Measurements from ENCODE around the gene ZIC1.
A peak's percentile ranks its signal among the peaks of the same experiment; 100 is the strongest.

Gene ZIC1

GRCh38 chr3:147405231-147406027 is 3.7 kb upstream of the ZIC1 start:
- H3K27ac ChIP-seq (ENCODE audit: low read length), result no peak overlapping the region
- no peak overlapping the region for H3K9ac ChIP-seq (ENCODE audit: low read length in 2 of 2)
- peaks cover 71 to 81% of the 10 kb centered on the region in 2 donors for H3K27me3 ChIP-seq (ENCODE audit: control insufficient read depth in 1 of 2, insufficient read depth in 2 of 2, low read length in 2 of 2)
- no peak overlapping the region for H3K4me3 ChIP-seq (ENCODE audit: low read length in 2 of 2)
- H3K36me3 ChIP-seq (ENCODE audit: control insufficient read depth in 2 of 2, insufficient read depth in 2 of 2, low read length in 2 of 2), result no peaks in the 10 kb centered on the region
- H3K9me3 ChIP-seq (ENCODE audit: control insufficient read depth in 2 of 2, low read length in 2 of 2), result peaks cover 0 to 3% of the 10 kb centered on the region in 2 donors
- peaks cover 18% of the 10 kb centered on the region for H3K4me1 ChIP-seq (ENCODE audit: control insufficient read depth, insufficient read depth, low read length)

DNA sequence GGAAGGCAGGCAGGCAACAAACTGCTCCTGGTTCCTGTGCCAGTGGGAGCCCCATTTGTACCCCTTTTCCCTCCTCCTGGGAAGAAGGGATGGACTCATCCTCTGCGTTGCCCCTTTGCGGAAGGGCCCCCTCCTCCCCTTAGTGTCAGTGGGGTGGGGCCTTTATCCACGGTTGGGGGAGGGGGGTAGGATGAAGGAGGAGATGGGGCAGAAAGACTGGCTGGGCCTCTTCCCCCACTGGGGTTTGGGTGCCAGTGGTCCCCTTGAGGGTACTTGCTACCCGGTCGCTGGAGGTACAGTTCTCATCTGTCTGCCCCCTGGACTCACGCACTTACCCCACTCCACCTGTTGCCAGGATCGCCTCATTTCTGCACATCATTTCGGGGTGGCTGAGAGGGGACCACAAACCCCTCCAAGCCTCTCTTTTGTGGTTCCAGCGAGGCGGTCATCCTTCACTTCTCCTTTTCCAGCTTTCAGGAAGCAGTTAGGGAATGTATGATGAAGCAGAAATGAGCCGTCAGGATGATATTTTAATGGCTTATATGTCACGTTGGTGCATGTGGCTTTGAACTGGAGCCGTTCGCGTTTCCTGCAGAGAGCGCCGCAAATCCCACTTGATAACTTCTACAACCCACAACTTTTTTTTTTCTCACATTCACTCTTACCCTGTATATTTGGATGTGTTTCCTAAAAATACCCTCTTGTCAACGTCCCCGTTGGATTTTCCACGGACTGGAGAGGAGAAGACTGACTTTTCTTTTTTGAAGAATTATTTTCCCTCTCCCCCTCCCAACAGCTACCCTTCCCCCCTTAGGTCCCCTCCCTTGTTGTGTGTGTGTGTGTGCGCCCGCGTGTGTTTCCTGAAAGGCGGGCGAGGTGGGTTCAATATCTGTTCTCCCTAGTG is 2.9 kb upstream of the ZIC1 start, which contains the start of gene ZIC4:
Gene ZIC4 (minus strand): TSS at position 516 of the 904 bp plus-strand sequence. CDS start 3,746 bp downstream, outside the sequence.
- Histone ChIP-seq H3K4me3 (ENCODE audit: low read length in 2 of 2) (no peak within 1 kb of the TSS), H3K27me3 (ENCODE audit: control insufficient read depth in 1 of 2, insufficient read depth in 2 of 2, low read length in 2 of 2) (peaks cover 76 to 85% of the 10 kb centered on the region in 2 donors), H3K4me1 (ENCODE audit: control insufficient read depth, insufficient read depth, low read length) (peaks cover 24% of the 10 kb centered on the region), H3K9me3 (ENCODE audit: control insufficient read depth in 2 of 2, low read length in 2 of 2) (no peaks in the 10 kb centered on the region), H3K9ac (ENCODE audit: low read length in 2 of 2) (no peak within 1 kb of the TSS), H3K27ac (ENCODE audit: low read length) (no peak within 1 kb of the TSS), H3K36me3 (ENCODE audit: control insufficient read depth in 2 of 2, insufficient read depth in 2 of 2, low read length in 2 of 2) (no peaks in the 10 kb centered on the region)

DNA sequence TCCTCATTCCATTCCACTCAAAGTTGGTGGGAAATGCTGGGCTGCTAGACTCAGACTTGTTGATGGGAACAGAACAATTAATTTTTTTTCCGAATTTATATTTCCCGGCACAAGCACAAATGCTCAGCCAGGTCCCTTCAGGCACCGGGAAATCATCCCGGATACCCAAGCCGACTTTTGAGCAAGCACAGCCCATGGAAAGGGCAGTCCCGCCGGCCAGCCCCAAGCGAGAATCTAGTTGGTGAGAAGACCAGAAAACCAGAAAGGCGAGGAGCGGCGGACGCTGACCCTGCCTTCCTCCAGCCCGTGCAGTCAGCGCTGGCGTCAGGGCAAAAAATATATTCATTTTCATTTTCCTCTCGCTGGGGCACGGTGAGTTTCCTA is 2.1 kb upstream of the ZIC1 start:
- peaks cover 82 to 93% of the 10 kb centered on the region in 2 donors for H3K27me3 ChIP-seq (ENCODE audit: control insufficient read depth in 1 of 2, insufficient read depth in 2 of 2, low read length in 2 of 2)
- H3K4me1 ChIP-seq (ENCODE audit: control insufficient read depth, insufficient read depth, low read length), result peaks cover 29% of the 10 kb centered on the region
- no peak overlapping the region for H3K4me3 ChIP-seq (ENCODE audit: low read length in 2 of 2)
- H3K9ac ChIP-seq (ENCODE audit: low read length in 2 of 2), result no peak overlapping the region
- H3K27ac ChIP-seq (ENCODE audit: low read length), result no peak overlapping the region
- H3K9me3 ChIP-seq (ENCODE audit: control insufficient read depth in 2 of 2, low read length in 2 of 2), result no peaks in the 10 kb centered on the region
- H3K36me3 ChIP-seq (ENCODE audit: control insufficient read depth in 2 of 2, insufficient read depth in 2 of 2, low read length in 2 of 2), result no peaks in the 10 kb centered on the region

- peaks cover 86 to 96% of the 10 kb centered on the region in 2 donors for H3K27me3 ChIP-seq (ENCODE audit: control insufficient read depth in 1 of 2, insufficient read depth in 2 of 2, low read length in 2 of 2)
- peaks cover 0 to 3% of the 10 kb centered on the region in 2 donors for H3K9me3 ChIP-seq (ENCODE audit: control insufficient read depth in 2 of 2, low read length in 2 of 2)
- H3K4me3 ChIP-seq (ENCODE audit: low read length in 2 of 2), result no peak overlapping the region
- peaks cover 29% of the 10 kb centered on the region for H3K4me1 ChIP-seq (ENCODE audit: control insufficient read depth, insufficient read depth, low read length)
- no peak overlapping the region for H3K27ac ChIP-seq (ENCODE audit: low read length)
- H3K36me3 ChIP-seq (ENCODE audit: control insufficient read depth in 2 of 2, insufficient read depth in 2 of 2, low read length in 2 of 2), result no peaks in the 10 kb centered on the region
- no peak overlapping the region for H3K9ac ChIP-seq (ENCODE audit: low read length in 2 of 2)
Observed at GRCh38 chr3:147407498-147408187, 1.5 kb upstream of the ZIC1 start.

GRCh38 chr3:147408188-147409100 is 721 bp upstream of the ZIC1 start:
- H3K4me3 ChIP-seq (ENCODE audit: low read length in 2 of 2), result no peak overlapping the region
- peaks cover 35% of the 10 kb centered on the region for H3K4me1 ChIP-seq (ENCODE audit: control insufficient read depth, insufficient read depth, low read length)

GRCh38 chr3:147410116-147410525 is 956 bp downstream of the ZIC1 start:
- Histone ChIP-seq H3K9me3 (ENCODE audit: control insufficient read depth in 2 of 2, low read length in 2 of 2) (peaks cover 3% of the 10 kb centered on the region in 2 donors), H3K4me3 (ENCODE audit: low read length in 2 of 2) (peak overlapping the region in 1 of 2 donors; percentile 64), H3K4me1 (ENCODE audit: control insufficient read depth, insufficient read depth, low read length) (peaks cover 35% of the 10 kb centered on the region), H3K27ac (ENCODE audit: low read length) (no peak overlapping the region), H3K36me3 (ENCODE audit: control insufficient read depth in 2 of 2, insufficient read depth in 2 of 2, low read length in 2 of 2) (no peaks in the 10 kb centered on the region), H3K9ac (ENCODE audit: low read length in 2 of 2) (no peak overlapping the region), H3K27me3 (ENCODE audit: control insufficient read depth in 1 of 2, insufficient read depth in 2 of 2, low read length in 2 of 2) (peaks cover 84 to 97% of the 10 kb centered on the region in 2 donors)

More at GRCh38 chr3:147408188-147409100, 721 bp upstream of the ZIC1 start:
- Histone ChIP-seq H3K27me3 (ENCODE audit: control insufficient read depth in 1 of 2, insufficient read depth in 2 of 2, low read length in 2 of 2) (peaks cover 90 to 99% of the 10 kb centered on the region in 2 donors), H3K9ac (ENCODE audit: low read length in 2 of 2) (no peak overlapping the region), H3K36me3 (ENCODE audit: control insufficient read depth in 2 of 2, insufficient read depth in 2 of 2, low read length in 2 of 2) (no peaks in the 10 kb centered on the region), H3K9me3 (ENCODE audit: control insufficient read depth in 2 of 2, low read length in 2 of 2) (peaks cover 0 to 3% of the 10 kb centered on the region in 2 donors), H3K27ac (ENCODE audit: low read length) (no peak overlapping the region)

DNA sequence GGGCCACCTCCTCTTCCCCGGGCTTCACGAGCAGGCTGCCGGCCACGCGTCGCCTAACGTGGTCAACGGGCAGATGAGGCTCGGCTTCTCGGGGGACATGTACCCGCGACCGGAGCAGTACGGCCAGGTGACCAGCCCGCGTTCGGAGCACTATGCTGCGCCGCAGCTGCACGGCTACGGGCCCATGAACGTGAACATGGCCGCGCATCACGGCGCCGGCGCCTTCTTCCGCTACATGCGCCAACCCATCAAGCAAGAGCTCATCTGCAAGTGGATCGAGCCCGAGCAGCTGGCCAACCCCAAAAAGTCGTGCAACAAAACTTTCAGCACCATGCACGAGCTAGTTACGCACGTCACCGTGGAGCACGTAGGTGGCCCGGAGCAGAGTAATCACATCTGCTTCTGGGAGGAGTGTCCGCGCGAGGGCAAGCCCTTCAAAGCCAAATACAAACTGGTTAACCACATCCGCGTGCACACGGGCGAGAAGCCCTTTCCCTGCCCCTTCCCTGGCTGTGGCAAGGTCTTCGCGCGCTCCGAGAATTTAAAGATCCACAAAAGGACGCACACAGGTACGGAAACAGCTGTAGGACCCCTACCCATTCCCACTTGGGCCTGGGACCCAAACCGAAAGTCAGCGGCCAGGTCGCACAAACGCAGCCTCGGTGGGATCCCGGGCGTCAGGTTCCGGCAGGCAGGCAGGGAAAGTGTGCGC is 1.5 kb downstream of the ZIC1 start:
- no peak overlapping the region for H3K9ac ChIP-seq (ENCODE audit: low read length in 2 of 2)
- peaks cover 84 to 97% of the 10 kb centered on the region in 2 donors for H3K27me3 ChIP-seq (ENCODE audit: control insufficient read depth in 1 of 2, insufficient read depth in 2 of 2, low read length in 2 of 2)
- H3K4me3 ChIP-seq (ENCODE audit: low read length in 2 of 2), result peak overlapping the region in 1 of 2 donors; percentile 64
- H3K4me1 ChIP-seq (ENCODE audit: control insufficient read depth, insufficient read depth, low read length), result peaks cover 35% of the 10 kb centered on the region
- H3K9me3 ChIP-seq (ENCODE audit: control insufficient read depth in 2 of 2, low read length in 2 of 2), result peaks cover 6 to 7% of the 10 kb centered on the region in 2 donors
- H3K27ac ChIP-seq (ENCODE audit: low read length), result no peak overlapping the region
- no peaks in the 10 kb centered on the region for H3K36me3 ChIP-seq (ENCODE audit: control insufficient read depth in 2 of 2, insufficient read depth in 2 of 2, low read length in 2 of 2)

DNA sequence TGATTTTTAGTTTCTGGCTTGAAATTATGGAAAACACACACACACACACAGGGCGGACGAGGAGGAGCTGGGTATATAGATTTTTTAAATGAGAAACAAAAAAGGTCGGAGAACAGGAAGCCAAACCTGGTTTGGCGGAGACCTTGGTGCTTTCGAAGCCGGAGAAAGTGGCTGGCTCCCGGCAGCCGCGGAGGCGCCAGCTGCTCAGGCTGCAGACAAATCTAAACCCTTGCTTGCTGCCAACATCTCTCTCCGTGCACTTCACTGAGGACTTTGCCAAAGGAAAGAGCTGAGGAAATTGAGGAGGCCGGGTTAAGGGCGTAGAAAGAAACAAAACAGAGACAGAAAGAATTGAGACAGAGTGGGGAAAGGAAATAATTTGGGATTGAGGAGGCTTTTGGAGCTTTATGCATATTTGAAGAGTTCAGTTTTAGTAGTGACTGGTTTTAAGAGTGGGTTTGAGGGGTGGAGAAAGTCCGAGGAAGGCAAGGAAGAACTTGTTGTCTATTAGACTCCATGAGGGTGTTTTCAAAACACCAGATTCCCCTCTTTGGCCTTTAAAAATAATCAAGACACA is 2.2 kb downstream of the ZIC1 start:
- Histone ChIP-seq H3K9me3 (ENCODE audit: control insufficient read depth in 2 of 2, low read length in 2 of 2) (peaks cover 10% of the 10 kb centered on the region in 2 donors), H3K4me1 (ENCODE audit: control insufficient read depth, insufficient read depth, low read length) (peaks cover 35% of the 10 kb centered on the region), H3K4me3 (ENCODE audit: low read length in 2 of 2) (peak overlapping the region in 1 of 2 donors; percentile 64), H3K9ac (ENCODE audit: low read length in 2 of 2) (no peak overlapping the region), H3K27me3 (ENCODE audit: control insufficient read depth in 1 of 2, insufficient read depth in 2 of 2, low read length in 2 of 2) (peaks cover 81 to 97% of the 10 kb centered on the region in 2 donors), H3K36me3 (ENCODE audit: control insufficient read depth in 2 of 2, insufficient read depth in 2 of 2, low read length in 2 of 2) (no peaks in the 10 kb centered on the region), H3K27ac (ENCODE audit: low read length) (no peak overlapping the region)

DNA sequence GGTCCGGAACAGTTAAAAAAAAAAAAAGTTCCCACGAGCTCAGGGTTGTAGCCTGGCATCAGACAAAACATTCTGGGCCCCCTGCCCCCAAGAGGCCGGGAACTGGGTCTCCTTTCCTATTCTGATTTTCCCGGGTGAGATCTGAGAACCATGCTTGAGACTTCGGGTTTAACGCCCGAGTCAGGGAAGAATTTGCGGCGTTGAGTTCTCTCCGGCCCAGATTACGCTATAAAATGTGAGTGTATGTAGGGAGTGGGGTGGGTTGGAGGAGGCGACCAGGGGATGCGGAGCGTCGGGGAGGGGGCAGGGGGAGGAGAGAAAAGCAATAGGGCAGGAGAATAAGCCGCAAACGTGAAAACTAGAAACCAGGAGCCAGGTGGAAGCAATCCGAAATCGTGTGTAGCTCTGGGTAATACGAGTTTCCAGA is 2.7 kb downstream of the ZIC1 start:
- no peak overlapping the region for H3K4me3 ChIP-seq (ENCODE audit: low read length in 2 of 2)
- peaks cover 10% of the 10 kb centered on the region in 2 donors for H3K9me3 ChIP-seq (ENCODE audit: control insufficient read depth in 2 of 2, low read length in 2 of 2)
- no peak overlapping the region for H3K9ac ChIP-seq (ENCODE audit: low read length in 2 of 2)
- H3K27me3 ChIP-seq (ENCODE audit: control insufficient read depth in 1 of 2, insufficient read depth in 2 of 2, low read length in 2 of 2), result peaks cover 76 to 97% of the 10 kb centered on the region in 2 donors
- no peak overlapping the region for H3K27ac ChIP-seq (ENCODE audit: low read length)
- H3K4me1 ChIP-seq (ENCODE audit: control insufficient read depth, insufficient read depth, low read length), result peaks cover 35% of the 10 kb centered on the region
- no peaks in the 10 kb centered on the region for H3K36me3 ChIP-seq (ENCODE audit: control insufficient read depth in 2 of 2, insufficient read depth in 2 of 2, low read length in 2 of 2)
